GM04504 (cell line): ENCODE measurements around the gene ADGRG3.
"Not testable (repeated sequence)": the region's sequence is repeated elsewhere in the genome, so short reads cannot be mapped to it uniquely, and the experiment has no call there.

ENCODE experiments used
- DNase-seq: peaks from one replicate; pipeline ENCODE4 v3.0.0-alpha.2; 2012; ENCODE audit warnings: low read depth

The ADGRG3 gene

DNA sequence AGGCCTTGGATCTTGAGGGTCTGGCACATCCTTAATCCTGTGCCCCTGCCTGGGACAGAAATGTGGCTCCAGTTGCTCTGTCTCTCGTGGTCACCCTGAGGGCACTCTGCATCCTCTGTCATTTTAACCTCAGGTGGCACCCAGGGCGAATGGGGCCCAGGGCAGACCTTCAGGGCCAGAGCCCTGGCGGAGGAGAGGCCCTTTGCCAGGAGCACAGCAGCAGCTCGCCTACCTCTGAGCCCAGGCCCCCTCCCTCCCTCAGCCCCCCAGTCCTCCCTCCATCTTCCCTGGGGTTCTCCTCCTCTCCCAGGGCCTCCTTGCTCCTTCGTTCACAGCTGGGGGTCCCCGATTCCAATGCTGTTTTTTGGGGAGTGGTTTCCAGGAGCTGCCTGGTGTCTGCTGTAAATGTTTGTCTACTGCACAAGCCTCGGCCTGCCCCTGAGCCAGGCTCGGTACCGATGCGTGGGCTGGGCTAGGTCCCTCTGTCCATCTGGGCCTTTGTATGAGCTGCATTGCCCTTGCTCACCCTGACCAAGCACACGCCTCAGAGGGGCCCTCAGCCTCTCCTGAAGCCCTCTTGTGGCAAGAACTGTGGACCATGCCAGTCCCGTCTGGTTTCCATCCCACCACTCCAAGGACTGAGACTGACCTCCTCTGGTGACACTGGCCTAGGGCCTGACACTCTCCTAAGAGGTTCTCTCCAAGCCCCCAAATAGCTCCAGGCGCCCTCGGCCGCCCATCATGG is 4.0 kb upstream of the ADGRG3 start:
- no peak for DNase-seq

DNA sequence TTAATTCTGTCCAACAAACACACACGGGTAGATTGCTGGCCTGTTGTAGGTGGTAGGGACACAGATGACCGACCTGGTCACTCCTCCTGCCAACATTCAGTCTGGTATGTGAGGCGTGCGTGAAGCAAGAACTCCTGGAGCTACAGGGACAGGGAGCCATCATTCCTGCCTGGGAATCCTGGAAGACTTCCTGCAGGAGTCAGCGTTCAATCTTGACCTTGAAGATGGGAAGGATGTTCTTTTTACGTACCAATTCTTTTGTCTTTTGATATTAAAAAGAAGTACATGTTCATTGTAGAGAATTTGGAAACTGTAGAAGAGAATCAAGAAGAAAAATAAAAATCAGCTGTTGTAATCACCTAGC is 3.5 kb upstream of the ADGRG3 start:
- no peak for DNase-seq

DNA sequence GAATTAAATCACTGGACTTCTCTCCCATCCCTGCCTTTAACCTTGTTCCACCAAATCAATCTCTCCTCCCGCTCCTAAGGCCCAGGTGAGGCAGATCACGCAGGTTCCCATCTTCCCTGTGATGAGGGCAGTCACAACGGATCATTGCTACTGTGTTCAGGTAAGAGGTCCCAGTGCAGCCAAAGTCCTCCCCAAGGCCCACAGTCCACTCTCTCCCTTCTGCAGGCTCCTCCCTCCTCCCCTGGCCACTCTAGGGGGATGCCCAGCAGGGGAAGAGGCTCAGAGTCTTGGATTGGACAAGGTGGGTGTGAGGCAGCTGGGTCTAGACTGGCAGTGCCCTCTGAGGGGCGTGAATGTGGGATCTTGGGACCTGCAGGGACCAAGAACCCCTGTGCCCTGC is 2.6 kb upstream of the ADGRG3 start:
- no peak for DNase-seq

DNA sequence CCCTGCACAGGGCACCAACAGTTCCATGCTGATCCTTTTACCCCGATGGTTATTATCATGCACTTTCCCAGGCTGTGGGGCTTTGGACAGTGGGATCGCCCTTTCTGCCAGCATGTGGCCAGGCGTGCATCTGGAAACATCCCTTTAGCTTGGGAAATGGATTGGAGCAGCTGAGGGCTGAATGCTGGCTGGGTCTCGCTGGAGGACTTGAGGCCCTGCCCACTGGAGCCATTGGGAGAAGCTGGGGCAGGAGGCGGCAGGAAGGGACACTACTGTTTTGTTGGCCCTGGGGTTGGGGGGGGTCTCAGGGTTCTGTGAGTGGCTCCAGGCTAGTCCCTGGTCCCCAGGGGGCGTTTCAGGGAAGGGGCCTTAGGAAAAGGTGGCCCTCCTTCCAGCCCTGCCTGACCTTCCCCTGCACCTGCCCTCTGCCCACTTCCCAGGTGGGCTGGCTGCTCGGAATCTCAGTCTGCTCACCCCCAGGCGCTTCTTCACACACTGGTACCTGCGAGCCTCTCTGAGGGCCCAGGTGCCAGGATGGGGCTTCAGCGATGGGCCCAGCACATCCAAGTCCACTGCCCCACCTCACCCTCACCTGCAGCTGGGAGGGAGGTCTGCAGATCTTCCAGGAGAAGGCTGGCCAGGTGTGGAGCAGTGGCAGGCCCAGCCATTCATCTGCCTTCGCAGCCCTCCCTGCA is 1.6 kb upstream of the ADGRG3 start:
- no peak for DNase-seq

DNA sequence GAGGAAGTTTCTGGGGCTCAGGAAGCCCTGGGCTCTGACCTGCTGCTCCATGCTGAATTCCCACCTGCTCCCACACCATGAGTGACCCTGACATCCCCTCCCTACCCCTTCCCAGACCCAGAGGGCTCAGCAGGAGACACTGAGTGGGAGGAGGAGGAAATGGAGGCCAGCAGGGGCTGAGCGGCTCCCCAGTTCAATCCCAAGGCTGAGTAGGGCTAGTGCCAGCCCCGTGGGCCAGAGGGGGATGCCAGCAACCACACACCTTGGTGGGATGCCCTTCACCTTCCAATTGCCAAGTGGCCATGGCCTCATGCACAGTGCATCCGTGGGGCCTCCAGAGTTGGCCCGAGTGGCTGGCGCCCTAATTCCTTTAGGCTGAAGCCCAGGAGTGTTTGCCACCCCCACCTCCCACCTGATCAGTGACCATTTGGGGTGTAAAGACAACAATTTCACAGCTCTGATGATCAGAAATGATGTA is 1.0 kb upstream of the ADGRG3 start:
- no peak for DNase-seq

DNA sequence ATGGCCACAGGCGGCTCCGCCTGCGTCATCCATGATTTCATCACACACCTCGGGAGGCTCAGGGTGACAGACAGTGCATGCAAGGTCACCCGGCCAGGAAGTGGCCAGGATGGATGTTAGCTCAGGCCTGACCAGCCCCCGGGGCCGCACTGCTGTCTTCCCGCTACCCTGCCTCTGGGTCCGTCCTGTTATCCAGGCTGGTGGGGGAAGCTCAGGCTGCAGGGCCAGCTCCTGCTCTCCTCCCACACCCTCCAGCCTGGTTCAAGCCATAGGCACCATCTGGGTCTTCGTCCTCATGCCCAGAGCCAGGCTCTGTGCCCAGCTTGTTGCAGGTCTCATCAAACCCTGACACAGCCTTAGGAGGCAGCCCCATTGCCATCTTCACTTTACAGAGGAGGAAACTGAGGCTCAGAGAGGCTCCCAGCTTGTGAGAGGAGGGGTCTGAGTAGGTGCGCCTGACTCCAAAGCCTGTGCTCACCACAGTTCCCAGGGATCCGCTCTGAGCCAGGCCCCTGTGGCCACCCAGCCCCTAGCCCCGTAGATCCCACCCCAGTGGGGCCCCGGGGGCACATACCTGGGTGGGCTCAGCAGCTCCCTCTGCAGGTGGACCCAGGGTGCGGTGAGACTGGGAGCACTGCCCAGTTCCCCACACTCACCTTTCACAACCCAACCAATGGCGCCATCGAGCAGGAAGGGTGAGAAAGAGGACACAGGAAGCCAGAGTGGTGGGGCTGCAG is 412 bp upstream of the ADGRG3 start:
- no peak for DNase-seq

DNA sequence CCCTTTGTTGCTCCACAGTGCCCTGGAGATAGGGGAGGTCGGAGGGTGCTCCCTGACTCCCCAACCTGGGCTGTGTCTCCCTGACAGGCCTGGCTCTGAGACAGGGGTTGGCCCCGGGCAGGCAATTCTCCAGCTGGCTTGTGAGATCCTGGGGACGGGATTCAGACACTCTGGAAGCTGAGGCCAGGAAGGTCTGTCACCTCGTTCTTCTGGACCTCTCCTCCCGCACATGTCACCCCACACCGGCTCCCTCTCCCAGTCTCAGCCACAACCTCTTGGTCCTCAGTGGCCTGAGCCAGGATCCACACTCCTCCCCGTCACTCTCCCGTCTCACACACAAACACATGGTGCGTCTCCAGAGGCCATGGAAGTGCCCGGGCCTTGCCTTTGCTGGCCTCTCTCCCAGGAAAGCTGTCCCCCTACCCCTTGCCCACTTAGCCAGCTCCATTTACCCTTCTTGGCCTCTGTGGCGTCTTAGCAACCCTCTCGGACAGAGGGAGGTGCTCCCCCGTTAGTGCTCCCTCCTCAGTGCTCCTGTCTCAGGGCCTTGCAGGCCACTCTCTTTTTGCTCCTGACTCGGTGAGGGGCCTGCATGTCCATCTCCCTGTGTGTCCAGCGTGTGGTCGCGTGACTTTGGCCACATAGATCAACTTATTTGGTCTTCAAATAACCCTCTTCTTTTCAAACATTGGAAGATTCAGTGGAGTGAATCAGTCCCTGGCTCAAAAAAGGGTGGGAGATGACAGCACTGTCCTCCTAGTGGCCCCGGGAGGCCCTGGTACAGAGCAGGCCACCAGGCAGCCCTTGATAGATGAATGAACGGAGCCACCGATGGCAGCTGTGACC is 747 bp downstream of the ADGRG3 start:
- no peak for DNase-seq

DNA sequence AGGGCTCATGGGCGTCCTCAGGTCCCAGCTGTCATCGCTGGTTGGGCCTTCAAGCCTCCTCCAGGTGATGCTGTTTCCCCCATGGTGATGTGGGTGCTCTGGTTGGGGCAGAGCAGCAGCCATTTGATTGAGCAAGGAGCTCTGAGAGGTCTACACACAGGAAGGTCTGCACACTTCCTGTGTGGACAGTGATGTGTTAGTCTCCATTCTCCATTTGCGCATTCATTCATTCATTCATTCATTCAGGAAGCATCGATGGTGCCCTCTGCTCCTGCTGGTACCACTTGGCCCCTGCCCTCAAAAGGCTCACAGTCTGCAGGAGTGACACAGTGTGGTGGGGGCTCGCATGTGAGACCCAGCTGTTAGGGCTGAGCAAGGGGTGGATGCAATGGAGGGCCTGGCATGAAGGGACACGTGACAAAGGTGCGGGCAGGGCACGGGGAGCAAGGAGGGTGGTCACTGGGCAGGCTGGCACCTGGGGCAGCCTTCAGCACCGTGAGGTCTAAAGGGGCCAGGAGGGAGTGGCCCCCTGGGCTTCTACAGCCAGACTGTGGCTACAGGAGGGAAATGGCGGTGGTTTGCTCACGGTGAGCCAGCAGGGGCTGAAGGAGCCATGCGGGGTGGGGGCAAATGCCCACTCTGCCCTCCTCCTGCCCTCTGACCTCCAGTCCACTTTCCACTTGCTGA is 1.5 kb downstream of the ADGRG3 start:
- no peak for DNase-seq

DNA sequence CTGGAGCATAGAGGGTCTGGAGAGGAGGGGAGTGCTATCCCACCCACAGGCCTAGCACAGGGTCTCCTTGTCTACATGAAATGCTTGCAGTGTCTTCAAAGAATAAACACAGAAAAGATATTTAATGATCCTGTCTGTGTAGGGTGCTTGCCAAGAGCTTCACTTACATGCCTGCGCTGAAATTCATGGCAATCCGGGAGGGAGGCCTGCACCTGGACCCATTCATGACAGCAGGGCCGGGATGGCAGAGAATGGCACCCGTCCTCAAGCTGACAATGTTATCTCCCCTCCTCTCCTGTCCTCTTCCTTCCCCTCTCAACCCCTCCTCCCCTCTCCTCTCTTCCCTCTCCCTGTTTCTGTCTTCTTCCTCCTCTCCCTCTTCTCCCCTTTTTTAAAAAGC is 2.1 kb downstream of the ADGRG3 start:
- no peak for DNase-seq

DNA sequence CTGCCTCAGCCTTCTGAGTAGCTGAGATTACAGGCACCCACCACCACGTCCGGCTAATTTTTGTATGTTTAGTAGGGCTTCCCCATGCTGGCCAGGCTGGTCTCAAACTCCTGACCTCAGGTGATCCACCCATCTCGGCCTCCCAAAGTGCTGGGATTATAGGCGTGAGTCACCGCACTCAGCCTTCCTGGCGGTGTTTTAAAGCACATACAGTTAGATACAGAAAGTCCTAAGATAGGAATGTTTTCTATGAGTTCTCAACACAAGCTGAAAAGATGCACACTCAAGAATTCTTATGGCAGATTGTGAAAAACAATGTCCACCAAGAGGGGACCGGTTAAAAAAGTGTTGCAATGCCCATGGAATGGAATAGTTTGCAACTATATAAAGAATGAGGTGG is 3.3 kb downstream of the ADGRG3 start:
- DNase-seq = not testable (repeated sequence)

DNA sequence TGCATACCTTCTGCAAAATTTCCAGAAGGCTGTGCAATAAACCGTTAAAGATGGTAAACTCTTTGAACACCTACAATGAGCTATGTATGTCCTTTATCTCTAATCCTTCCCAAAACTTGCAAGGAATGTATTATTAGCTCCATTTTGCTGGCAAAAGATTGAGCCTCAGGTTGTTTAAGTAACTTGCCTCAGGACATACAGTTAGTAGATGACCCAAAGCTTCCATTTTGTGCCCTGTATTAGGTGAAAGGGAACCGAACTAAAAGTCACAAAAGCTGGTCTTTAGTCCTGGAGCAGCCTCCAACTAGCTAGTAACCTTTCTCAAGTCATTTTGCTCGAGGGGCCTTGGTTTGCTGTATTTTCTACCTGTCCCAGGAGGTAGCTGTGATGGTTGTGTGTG is 4.3 kb downstream of the ADGRG3 start:
- DNase-seq = no peak

DNA sequence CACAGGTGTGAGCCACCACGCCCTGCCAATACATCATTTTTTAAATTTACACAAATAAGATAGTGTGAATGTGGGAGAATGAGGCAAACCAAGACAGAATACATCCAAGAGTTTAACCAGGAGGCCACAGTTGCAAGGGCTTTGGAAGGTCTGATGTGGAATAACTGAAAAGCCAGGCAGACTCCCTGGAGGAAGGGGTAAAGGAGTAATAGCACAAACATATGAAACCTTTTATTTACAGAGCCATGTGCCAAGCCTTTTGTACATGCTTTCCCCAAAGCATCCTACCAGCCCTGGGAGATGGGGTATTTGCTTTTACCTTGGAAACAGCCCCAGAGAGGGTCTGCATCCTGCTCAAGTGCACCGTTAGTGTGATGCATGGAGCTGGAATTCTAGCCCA is 4.7 kb downstream of the ADGRG3 start:
- DNase-seq = no peak

DNA sequence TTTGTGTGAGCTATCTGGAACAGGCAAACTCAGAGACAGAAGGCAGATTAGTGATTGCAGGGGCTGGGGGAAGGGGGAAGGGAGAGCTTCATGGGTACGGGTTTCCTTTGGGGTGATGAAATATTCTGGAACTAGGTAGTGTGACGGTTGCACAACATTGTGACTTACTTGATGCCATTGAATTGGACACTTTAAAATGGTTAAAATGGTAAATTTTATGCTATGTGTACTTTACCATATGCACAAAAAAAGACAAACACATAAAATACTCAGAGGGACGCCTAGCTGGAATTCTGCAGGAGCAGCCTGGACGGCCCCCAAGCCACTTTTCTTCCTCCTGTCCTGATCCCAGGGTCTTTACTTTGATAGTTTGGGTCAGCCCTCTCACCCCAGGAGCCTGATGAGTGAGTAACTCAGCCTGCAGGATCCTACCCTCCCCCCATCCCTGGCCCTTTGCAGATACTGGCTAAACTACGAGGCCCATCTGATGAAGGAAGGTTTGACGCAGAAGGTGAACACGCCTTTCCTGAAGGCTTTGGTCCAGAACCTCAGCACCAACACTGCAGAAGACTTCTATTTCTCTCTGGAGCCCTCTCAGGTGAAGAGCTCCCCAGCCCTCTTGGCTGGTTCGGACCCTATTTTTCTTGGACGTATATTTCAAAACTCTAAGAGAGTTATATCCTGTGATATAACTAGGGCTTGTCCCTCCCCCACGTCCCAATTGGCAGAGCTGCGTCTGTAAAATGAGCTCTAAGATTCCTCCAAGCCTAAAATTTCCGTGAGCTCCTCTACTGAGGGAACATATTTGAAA is 7.8 kb downstream of the ADGRG3 start:
- DNase-seq = no peak

DNA sequence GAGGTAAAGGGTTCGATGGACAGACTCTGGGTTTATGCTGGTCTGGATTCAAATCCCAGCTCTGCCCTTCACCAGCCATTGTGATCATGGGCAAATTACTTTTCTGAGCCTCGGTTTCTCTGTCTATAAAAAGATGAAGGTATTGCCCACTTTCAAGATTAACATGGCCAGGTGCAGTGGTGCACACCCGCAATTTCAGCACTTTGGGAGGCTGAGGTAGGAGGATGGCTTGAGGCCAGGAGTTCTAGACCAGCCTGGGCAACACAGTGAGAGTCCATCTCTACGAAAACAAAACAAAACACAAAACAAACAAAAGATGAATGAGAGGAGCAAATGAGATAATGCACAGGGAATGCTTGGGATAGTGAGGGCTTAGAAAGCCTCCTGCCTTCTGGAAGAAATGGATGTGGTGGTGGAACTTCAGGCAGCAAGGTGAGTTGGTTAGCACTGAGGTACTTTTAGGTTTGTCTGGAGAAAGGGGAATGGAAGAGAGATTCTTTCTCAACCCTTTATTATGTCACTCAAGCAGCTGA is 8.5 kb downstream of the ADGRG3 start:
- DNase-seq = no peak

DNA sequence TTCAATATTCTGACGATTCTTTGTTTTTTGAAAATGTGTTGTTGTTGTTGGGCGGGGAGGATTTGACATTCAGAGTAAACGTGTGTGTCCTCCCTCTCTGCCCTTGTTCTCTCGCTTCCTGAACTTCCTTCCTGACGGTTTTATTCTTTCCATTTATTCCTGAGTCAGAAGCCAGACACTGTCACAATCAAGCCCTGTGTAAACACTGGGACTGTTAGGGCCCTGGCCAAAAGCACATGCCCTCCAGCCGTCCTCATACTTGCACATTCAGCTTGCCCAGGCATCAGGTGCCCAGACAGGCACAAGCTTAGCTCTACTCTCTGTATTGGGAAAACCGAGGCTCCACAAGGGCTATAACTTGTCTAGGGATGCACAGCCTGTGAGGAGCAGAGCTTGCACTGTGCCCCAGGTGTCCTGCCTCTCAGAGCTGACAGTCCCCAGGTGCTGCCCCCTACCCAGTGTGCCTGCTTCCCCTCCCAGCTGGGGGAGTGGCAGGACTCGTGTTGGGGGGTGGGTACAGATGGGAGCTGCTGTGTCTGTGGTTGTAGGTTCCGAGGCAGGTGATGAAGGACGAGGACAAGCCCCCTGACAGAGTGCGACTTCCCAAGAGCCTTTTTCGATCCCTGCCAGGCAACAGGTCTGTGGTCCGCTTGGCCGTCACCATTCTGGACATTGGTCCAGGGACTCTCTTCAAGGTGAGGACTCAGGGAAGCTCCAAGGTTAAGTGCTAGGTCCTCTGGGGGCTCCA is 9.7 kb downstream of the ADGRG3 start:
- no peak for DNase-seq

DNA sequence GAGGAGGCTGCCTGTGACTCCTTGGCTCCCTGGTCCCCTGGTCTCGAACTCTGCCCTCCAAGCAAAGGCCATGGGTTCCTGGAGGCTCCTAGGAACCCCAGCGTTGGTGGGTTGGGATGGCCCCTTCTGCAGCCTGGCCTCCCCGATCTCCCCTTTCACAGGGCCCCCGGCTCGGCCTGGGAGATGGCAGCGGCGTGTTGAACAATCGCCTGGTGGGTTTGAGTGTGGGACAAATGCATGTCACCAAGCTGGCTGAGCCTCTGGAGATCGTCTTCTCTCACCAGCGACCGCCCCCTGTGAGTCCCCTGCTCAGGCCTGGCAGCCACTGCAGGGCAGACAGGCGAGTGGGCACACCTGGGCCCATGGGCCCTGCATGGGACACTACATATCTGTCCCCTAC is 10.9 kb downstream of the ADGRG3 start:
- no peak for DNase-seq

DNA sequence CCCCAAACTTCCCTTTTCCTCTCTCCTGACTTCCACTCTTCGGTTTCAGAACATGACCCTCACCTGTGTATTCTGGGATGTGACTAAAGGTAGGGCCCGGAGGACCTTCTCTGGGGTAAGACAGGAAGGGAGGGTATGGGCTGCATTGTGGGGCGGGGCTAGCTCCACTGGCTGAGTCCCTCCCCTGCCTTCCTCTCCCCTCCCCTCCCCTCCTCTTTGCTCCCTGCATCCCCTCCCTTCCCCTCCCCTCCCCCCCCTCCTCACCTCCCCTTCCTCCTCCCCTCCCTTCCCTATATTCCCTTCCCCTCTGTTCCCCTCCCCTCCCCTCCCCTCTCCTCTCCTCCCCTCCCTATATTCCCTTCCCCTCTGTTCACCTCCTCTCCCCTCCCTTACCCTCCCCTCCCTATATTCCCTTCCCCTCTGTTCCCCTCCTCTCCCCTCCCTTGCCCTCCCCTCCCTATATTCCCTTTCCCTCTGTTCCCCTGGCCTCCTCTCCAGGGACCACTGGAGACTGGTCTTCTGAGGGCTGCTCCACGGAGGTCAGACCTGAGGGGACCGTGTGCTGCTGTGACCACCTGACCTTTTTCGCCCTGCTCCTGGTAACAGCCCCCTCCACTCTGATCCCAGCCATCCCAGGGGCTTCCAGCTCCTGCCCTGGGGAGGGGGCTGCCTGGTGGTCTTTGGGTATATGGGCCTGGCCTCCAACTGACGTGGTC is 11.8 kb downstream of the ADGRG3 start:
- DNase-seq = no peak

DNA sequence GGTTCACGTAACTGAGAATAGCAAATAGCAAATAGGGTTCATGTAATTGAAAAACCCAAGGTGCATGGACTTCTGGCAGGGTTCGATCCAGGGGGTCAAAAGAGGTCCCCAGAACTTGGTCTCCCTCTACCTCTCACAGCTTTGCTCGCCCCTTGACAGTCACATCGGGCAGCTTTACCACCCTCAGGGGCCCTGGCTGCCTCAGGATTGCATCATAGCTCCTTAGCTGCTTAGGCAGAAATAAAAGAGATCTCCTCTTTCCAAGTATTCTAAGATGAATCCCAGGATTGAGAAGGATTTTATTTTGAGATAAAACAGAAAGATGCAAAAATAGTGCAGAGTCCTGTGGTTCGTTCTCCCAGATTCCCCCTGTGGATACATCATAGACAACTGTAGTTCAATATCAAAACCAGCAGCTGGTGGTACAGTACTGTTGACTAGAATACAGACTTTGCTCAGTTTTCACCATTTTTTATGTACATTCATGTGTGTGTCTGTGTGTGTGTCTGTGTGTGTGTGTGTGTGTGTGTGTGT is 12.8 kb downstream of the ADGRG3 start:
- no peak for DNase-seq
